ENCODE data around the gene DNASE2B.

GRCh38 chr1:84429231-84429630, 30.9 kb downstream of the DNASE2B start:
- TF ChIP-seq, protein P1, sequence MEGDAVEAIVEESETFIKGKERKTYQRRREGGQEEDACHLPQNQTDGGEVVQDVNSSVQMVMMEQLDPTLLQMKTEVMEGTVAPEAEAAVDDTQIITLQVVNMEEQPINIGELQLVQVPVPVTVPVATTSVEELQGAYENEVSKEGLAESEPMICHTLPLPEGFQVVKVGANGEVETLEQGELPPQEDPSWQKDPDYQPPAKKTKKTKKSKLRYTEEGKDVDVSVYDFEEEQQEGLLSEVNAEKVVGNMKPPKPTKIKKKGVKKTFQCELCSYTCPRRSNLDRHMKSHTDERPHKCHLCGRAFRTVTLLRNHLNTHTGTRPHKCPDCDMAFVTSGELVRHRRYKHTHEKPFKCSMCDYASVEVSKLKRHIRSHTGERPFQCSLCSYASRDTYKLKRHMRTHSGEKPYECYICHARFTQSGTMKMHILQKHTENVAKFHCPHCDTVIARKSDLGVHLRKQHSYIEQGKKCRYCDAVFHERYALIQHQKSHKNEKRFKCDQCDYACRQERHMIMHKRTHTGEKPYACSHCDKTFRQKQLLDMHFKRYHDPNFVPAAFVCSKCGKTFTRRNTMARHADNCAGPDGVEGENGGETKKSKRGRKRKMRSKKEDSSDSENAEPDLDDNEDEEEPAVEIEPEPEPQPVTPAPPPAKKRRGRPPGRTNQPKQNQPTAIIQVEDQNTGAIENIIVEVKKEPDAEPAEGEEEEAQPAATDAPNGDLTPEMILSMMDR (IDR thresholded peaks at IDR 0.05): no peak
- no peak for TF ChIP-seq POLR2A (IDR thresholded peaks at IDR 0.05)

All from lower leg skin (tissue), 3 donors.